Measurements from ENCODE around the gene C10orf53.

- TF ChIP-seq, protein P1, sequence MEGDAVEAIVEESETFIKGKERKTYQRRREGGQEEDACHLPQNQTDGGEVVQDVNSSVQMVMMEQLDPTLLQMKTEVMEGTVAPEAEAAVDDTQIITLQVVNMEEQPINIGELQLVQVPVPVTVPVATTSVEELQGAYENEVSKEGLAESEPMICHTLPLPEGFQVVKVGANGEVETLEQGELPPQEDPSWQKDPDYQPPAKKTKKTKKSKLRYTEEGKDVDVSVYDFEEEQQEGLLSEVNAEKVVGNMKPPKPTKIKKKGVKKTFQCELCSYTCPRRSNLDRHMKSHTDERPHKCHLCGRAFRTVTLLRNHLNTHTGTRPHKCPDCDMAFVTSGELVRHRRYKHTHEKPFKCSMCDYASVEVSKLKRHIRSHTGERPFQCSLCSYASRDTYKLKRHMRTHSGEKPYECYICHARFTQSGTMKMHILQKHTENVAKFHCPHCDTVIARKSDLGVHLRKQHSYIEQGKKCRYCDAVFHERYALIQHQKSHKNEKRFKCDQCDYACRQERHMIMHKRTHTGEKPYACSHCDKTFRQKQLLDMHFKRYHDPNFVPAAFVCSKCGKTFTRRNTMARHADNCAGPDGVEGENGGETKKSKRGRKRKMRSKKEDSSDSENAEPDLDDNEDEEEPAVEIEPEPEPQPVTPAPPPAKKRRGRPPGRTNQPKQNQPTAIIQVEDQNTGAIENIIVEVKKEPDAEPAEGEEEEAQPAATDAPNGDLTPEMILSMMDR (IDR thresholded peaks at IDR 0.05) = no peak
- TF ChIP-seq POLR2A (IDR thresholded peaks at IDR 0.05) = no peak
- TF ChIP-seq EP300 (IDR thresholded peaks at IDR 0.05) = no peak
Measured at GRCh38 chr10:49737474-49738201, 58.2 kb downstream of the C10orf53 start.

Data from stomach (tissue), 4 donors.